HUDEP-2 (cell line): ENCODE measurements around the gene UBP1.
"Not testable (repeated sequence)": the region's sequence is repeated elsewhere in the genome, so short reads cannot be mapped to it uniquely, and the experiment has no call there.

Experiments
- DNase-seq, 76 experiments: peaks; one replicate each; lab custom pipeline; 2025; ENCODE audit not compliant: unreplicated experiment in 76 of 76; lab: John Stamatoyannopoulos, UW

Gene UBP1

GRCh38 chr3:33438284-33438668 lies 1.9 kb downstream of the UBP1 start:
- peak in 5 of 76 experiments; percentile 2 to 33 (median 8) for DNase-seq

GRCh38 chr3:33437556-33438283 lies 2.5 kb downstream of the UBP1 start:
- peak in 2 of 76 experiments; percentile 1 to 17 for DNase-seq

GRCh38 chr3:33433843-33434242 lies 6.4 kb downstream of the UBP1 start:
- DNase-seq, result no peak

DNA sequence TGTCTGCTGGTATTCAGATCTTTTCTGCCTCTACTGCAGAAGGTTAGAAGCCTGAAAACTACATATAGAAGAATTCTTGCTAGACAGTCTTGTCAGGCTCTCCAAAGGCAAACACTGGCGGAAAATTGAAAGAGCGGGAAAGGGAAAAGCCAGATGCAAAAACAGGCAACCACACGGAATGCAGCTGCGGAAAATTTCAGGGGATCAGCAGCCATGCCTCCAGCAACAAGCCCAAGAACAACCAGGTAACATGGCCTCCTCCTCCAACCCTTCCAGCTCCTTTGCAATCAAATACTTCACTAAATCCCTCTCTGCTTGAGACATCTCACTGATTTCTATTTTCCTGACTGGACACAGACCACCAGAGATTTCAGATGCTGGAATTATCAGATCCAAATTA lies 9.6 kb downstream of the UBP1 start:
- DNase-seq, result no peak

DNA sequence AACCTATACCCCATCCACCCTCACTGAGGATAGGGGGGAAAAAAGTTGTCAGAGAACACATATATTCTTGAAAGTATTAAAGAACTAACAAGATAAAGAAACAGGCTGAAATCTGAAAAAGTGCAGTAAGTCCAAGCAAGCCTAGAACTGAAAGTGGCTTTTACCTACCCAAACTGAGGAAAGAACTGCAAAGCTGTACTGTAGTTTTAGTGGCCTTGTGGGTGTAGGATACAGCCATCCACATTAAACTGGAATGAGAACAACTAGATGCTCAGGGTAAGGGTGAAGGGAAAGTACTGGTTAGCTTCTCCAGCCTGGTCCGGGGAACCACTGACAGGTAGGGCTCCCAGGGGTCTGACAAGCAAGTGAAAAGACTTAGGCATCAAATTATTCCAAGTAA lies 10.1 kb downstream of the UBP1 start:
- DNase-seq, result no peak

GRCh38 chr3:33429306-33429705 lies 10.9 kb downstream of the UBP1 start:
- not testable (repeated sequence) for DNase-seq

DNA sequence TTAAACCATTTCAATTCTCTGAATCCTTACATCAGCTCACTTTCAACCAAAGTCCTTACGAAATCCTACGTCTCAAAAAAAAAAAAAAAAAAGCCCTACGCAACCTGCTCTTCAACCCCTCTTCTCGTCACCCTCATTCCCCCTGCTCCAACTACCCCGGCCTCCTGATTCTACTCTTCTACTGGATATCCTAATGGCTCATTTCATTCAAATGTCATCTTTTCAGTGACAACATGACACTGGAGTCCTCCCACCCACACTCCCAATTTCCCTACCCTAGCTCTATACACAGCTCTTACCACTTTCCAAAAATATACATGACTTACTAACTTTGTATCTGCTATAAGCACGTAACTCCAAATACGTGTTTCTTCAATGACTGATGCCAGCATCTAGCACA lies 11.5 kb downstream of the UBP1 start:
- no peak for DNase-seq

- DNase-seq, result no peak
These were observed 13.4 kb downstream of the UBP1 start for GRCh38 chr3:33426630-33427317.

DNA sequence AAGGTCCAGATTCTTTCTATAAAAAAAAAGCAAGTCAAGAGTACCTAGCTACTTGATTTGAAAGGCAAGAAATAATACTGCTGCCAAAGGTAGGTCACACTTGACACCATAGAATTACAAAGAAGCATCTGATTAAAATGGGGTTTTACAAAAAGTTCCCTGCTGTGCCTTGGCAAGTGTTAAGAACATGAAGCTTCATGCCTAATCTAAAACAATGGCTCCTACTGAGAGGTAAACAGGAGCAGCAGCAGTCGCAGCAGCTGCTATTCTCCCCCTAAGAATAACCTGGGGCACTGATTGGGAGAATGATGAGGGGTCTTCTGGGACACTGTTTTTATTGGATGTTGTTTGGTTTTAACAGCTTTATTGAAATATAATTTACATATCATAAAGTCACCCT lies 14.1 kb downstream of the UBP1 start:
- DNase-seq, result no peak

- DNase-seq, result no peak
These were observed 14.8 kb downstream of the UBP1 start for GRCh38 chr3:33425453-33425852.

DNA sequence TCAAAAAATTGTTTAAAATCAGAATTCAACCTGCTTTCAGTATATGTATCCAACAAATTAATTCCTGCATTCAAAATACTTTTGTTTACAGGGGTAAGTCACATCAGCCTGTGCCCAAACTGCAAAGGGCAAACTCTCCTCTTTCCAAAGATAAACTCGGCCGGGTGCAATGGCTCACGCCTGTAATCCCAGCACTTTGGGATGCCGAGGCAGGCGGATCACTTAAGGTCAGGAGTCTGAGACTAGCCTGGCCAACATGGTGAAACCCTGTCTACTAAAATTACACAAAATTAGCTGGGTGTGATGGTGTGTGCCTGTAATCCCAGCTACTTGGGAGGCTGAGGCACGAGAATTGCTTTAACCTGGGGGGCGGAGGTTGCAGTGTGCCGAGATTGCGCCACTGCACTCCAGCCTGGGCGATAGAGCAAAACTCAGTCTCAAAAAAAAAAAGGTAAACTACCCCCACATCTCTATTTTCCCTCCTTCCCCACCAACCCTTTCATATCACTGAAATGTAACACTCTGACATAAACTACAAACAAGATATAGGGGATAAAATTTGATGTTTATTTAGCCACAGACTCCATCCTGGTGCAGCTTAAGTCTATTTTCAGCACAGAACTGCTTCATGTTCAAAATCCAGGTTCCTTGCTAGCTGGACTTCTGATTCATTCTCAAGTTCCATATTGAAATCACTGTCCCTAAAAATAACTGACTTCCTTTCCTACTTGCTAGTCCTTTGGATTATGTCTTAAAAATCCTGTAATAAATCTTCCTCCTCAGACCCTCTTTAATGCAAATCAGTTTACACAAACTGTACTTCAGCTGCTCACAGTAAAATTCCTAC lies 15.4 kb downstream of the UBP1 start:
- DNase-seq, result no peak

DNA sequence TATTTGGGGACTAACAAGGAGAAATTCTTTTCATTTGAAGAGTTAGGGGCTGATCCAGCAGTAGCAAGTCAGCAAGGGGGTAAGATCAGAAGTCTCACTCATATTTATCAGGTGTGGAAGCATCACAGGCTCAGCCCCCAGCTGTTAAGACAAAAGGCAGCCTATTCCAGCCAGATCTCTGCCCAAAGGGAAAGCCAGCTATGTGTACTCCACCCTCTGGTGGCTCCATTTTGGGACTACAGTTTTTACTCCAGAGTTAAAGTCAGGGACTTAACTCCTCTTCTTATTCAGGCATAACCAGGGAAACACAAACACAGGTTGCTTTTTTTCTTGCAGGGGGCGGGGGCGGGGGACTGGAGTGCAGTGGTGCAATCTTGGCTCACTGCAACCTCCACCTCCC lies 19.2 kb downstream of the UBP1 start:
- DNase-seq, result no peak

- DNase-seq, result no peak
These were observed 20.3 kb downstream of the UBP1 start for GRCh38 chr3:33419948-33420347.

GRCh38 chr3:33417066-33417673 lies 23.0 kb downstream of the UBP1 start:
- DNase-seq, result no peak

DNA sequence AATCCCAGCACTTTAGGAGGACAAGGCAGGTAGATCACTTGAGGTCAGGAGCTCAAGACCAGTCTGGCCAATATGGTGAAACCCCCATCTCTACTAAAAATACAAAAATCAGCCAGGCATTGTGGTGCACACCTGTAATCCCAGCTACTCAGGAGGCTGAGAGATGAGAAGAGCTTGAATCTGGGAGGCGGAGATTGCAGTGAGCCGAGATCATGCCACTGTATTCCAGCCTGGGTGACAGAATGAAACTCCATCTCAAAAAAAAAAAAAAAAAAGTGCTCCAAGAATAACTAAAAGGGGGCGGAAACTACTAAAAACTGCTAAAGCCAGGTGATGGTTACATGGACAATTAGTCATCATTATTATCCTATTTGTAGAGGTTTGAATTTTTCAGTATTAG lies 29.4 kb downstream of the UBP1 start:
- not testable (repeated sequence) for DNase-seq

DNA sequence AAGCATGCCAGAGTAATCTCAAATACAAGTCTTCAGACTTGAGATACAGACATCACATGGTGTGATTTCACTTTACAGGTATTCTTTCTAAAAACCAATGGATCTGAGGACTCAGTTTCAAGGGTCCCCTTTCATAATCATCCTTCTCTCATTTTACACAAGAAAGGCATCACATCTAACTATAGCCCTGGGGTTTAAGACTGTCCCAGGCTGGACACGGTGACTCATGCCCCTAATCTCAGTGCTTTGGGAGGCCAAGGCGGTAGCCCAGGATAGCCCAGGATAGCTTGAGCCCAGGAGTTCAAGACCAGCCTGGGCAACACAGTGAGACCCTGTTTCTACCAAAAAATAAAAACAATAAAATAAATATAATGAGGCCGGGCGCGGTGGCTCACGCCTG lies 36.4 kb downstream of the UBP1 start:
- no peak for DNase-seq

- no peak for DNase-seq
These were observed 37.3 kb downstream of the UBP1 start for GRCh38 chr3:33402936-33403335.

DNA sequence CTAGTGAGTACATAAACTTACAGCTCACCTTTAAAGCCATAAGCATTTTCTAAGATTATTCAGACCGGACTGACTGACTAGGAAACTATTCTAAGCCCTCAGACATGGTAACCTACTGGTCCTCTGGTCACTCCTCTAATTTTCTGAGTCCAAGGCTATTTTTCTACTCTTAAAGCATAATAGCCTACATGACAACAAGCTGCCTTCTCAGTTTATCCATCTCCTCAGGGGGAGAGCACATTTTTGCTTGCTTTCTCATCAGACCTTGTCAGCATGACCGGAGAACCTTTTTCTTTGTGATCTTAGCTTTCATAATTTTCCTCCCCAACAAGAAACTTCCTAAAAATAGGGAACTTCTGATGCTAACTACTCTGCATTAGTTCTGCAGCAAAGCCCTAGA lies 38.4 kb downstream of the UBP1 start:
- DNase-seq, result no peak

GRCh38 chr3:33398410-33398809 lies 41.8 kb downstream of the UBP1 start:
- no peak for DNase-seq

DNA sequence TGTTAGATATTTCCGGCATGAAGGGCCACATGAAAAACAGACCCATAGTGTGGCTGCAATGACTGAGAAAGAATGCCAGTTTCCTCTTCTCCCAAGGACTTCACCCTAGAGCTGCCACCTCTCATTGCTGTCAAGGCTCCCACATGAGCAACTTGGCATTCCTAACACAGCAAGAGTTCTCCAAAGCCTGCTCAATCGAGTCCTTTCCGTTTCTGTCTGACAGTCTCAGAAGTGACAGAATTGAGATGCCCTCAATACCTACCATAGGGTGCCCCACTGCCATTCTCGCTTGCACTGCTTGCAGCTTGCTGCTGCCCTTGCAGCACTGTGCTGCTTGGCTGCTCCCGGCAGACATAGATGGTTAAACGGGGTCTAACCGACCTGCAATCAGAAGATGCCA lies 44.3 kb downstream of the UBP1 start:
- DNase-seq, result no peak

DNA sequence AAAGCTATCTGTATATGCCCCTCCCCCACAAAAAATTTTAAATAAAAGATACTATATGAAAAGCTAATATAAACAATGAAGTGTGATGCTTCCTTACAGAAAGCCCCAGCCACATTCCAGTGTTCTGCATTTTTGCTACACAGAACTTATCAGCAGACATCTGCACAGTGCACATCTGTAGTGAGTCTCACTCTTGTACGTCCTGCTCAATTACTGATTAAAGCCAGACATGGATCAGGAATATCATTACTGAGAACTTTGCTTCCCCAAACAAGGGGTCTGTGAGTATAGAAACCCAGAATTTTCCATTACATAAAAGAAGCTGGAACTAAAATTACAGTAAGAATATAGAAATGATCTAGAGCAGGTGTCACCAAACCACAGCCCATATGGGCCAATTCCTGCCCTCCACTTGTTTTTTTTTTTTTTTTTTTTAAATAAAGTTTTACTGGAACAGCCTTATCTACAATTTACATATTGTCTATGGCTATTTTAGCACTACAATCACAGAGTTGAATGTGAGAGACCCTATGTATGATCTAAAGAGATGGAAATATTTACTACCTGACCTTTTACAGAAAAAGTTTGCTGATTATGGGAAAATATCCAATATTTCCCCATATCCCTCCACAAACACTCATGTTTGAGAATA lies 45.7 kb downstream of the UBP1 start:
- no peak for DNase-seq
